Activated naive CD8-positive, alpha-beta T cell treated with anti-CD3 and anti-CD28 coated beads for 36 hours (primary cell): ENCODE measurements around the gene IZUMO4. TPM values are rescaled to one million over a fixed set of nuclear protein-coding genes. Genes with fewer than 3 reads are reported as not detected.

Experiments used
- DNase-seq: peaks from one replicate; pipeline ENCODE4 v3.0.0; 2021
- H3K27ac Mint-ChIP-seq: one replicate; pipeline ENCODE4 v1.8.0; 2022; ENCODE audit warnings: mild to moderate bottlenecking, moderate library complexity, mixed read lengths
- H3K27me3 Mint-ChIP-seq: one replicate; pipeline ENCODE4 v1.8.0; 2022; ENCODE audit warnings: mild to moderate bottlenecking, mixed read lengths
- H3K36me3 Mint-ChIP-seq: one replicate; pipeline ENCODE4 v1.8.0; 2021; ENCODE audit warnings: mild to moderate bottlenecking, mixed read lengths
- H3K4me1 Mint-ChIP-seq: one replicate; pipeline ENCODE4 v1.8.0; 2021; ENCODE audit warnings: mixed read lengths
- H3K4me3 Mint-ChIP-seq: one replicate; pipeline ENCODE4 v1.8.0; 2022; ENCODE audit warnings: mild to moderate bottlenecking, moderate library complexity, mixed read lengths
- H3K9me3 Mint-ChIP-seq: one replicate; pipeline ENCODE4 v1.8.0; 2022; ENCODE audit warnings: mixed read lengths
- total RNA-seq, 2 experiments: library from RNA; stranded (reverse); gene quantifications; one replicate each; pipeline ENCODE4 v1.2.3, GENCODE V29; 2021

The IZUMO4 gene
- total RNA-seq, 2 experiments from 2014 or later: 12.4 to 12.6 TPM

GRCh38 chr19:2103045-2103707 is 6.5 kb downstream of the IZUMO4 start:
- peaks cover 11% of the 10 kb centered on the region for H3K9me3 Mint-ChIP-seq
- no peaks in the 10 kb centered on the region for H3K4me1 Mint-ChIP-seq
- no peak overlapping the region for H3K27ac Mint-ChIP-seq
- peaks cover 42% of the 10 kb centered on the region for H3K36me3 Mint-ChIP-seq
- DNase-seq: no peak
- no peaks in the 10 kb centered on the region for H3K27me3 Mint-ChIP-seq
- H3K4me3 Mint-ChIP-seq: no peak overlapping the region

GRCh38 chr19:2108251-2109016 is 11.7 kb downstream of the IZUMO4 start:
- H3K27me3 Mint-ChIP-seq: no peaks in the 10 kb centered on the region

GRCh38 chr19:2109046-2109864 is 12.5 kb downstream of the IZUMO4 start:
- DNase-seq: no peak
- H3K4me3 Mint-ChIP-seq: no peak overlapping the region
- peak overlapping the region; percentile 8 for H3K27ac Mint-ChIP-seq
- H3K9me3 Mint-ChIP-seq: peaks cover 6% of the 10 kb centered on the region
- peaks cover 3% of the 10 kb centered on the region for H3K4me1 Mint-ChIP-seq
- no peaks in the 10 kb centered on the region for H3K27me3 Mint-ChIP-seq
- H3K36me3 Mint-ChIP-seq: peaks cover 36% of the 10 kb centered on the region

More at GRCh38 chr19:2108251-2109016, 11.7 kb downstream of the IZUMO4 start:
- DNase-seq: no peak
- Mint-ChIP-seq H3K4me3 (no peak overlapping the region), H3K36me3 (peaks cover 39% of the 10 kb centered on the region), H3K27ac (peak overlapping the region; percentile 39), H3K9me3 (peaks cover 11% of the 10 kb centered on the region), H3K4me1 (peaks cover 3% of the 10 kb centered on the region)

- no peaks in the 10 kb centered on the region for H3K27me3 Mint-ChIP-seq
- H3K9me3 Mint-ChIP-seq: no peaks in the 10 kb centered on the region
- H3K4me1 Mint-ChIP-seq: peaks cover 3% of the 10 kb centered on the region
- H3K4me3 Mint-ChIP-seq: no peak overlapping the region
- peaks cover 27% of the 10 kb centered on the region for H3K36me3 Mint-ChIP-seq
- DNase-seq: no peak
- no peak overlapping the region for H3K27ac Mint-ChIP-seq
Measured at GRCh38 chr19:2110822-2111221, 14.1 kb downstream of the IZUMO4 start.

GRCh38 chr19:2111425-2111824 is 14.7 kb downstream of the IZUMO4 start:
- Mint-ChIP-seq H3K27me3 (no peaks in the 10 kb centered on the region), H3K27ac (no peak overlapping the region), H3K36me3 (peaks cover 21% of the 10 kb centered on the region), H3K4me3 (no peak overlapping the region), H3K4me1 (peaks cover 3% of the 10 kb centered on the region), H3K9me3 (no peaks in the 10 kb centered on the region)
- DNase-seq: no peak

GRCh38 chr19:2111886-2112285 is 15.2 kb downstream of the IZUMO4 start:
- H3K9me3 Mint-ChIP-seq: no peaks in the 10 kb centered on the region

GRCh38 chr19:2112516-2113320 is 16.0 kb downstream of the IZUMO4 start:
- H3K9me3 Mint-ChIP-seq: no peaks in the 10 kb centered on the region
- no peak overlapping the region for H3K4me3 Mint-ChIP-seq
- peaks cover 14% of the 10 kb centered on the region for H3K36me3 Mint-ChIP-seq
- H3K27me3 Mint-ChIP-seq: no peaks in the 10 kb centered on the region
- DNase-seq: no peak
- peak overlapping the region; percentile 17 for H3K27ac Mint-ChIP-seq
- H3K4me1 Mint-ChIP-seq: peaks cover 3% of the 10 kb centered on the region

More at GRCh38 chr19:2111886-2112285, 15.2 kb downstream of the IZUMO4 start:
- no peak for DNase-seq
- no peaks in the 10 kb centered on the region for H3K27me3 Mint-ChIP-seq
- peaks cover 17% of the 10 kb centered on the region for H3K36me3 Mint-ChIP-seq
- H3K27ac Mint-ChIP-seq: no peak overlapping the region
- H3K4me3 Mint-ChIP-seq: no peak overlapping the region
- H3K4me1 Mint-ChIP-seq: peaks cover 3% of the 10 kb centered on the region

- H3K27me3 Mint-ChIP-seq: no peaks in the 10 kb centered on the region
- no peak overlapping the region for H3K4me3 Mint-ChIP-seq
- peaks cover 3% of the 10 kb centered on the region for H3K4me1 Mint-ChIP-seq
- H3K27ac Mint-ChIP-seq: no peak overlapping the region
- no peak for DNase-seq
- no peaks in the 10 kb centered on the region for H3K9me3 Mint-ChIP-seq
- peaks cover 9% of the 10 kb centered on the region for H3K36me3 Mint-ChIP-seq
Measured at GRCh38 chr19:2113439-2114211, 16.9 kb downstream of the IZUMO4 start.

GRCh38 chr19:2114218-2114617 is 17.5 kb downstream of the IZUMO4 start:
- H3K27ac Mint-ChIP-seq: no peak overlapping the region
- peaks cover 11% of the 10 kb centered on the region for H3K36me3 Mint-ChIP-seq
- no peak for DNase-seq
- no peak overlapping the region for H3K4me3 Mint-ChIP-seq
- peaks cover 3% of the 10 kb centered on the region for H3K4me1 Mint-ChIP-seq
- no peaks in the 10 kb centered on the region for H3K27me3 Mint-ChIP-seq
- H3K9me3 Mint-ChIP-seq: no peaks in the 10 kb centered on the region

GRCh38 chr19:2114821-2115220 is 18.1 kb downstream of the IZUMO4 start:
- Mint-ChIP-seq H3K36me3 (peaks cover 13% of the 10 kb centered on the region), H3K9me3 (no peaks in the 10 kb centered on the region), H3K27me3 (no peaks in the 10 kb centered on the region), H3K27ac (no peak overlapping the region), H3K4me3 (no peak overlapping the region), H3K4me1 (peaks cover 3% of the 10 kb centered on the region)
- no peak for DNase-seq

- Mint-ChIP-seq H3K4me3 (no peak overlapping the region), H3K36me3 (peaks cover 13% of the 10 kb centered on the region), H3K9me3 (no peaks in the 10 kb centered on the region), H3K27ac (no peak overlapping the region), H3K27me3 (no peaks in the 10 kb centered on the region), H3K4me1 (peaks cover 3% of the 10 kb centered on the region)
- DNase-seq: no peak
Measured at GRCh38 chr19:2115324-2115723, 18.6 kb downstream of the IZUMO4 start.

- Mint-ChIP-seq H3K27me3 (no peaks in the 10 kb centered on the region), H3K27ac (no peak overlapping the region), H3K9me3 (no peaks in the 10 kb centered on the region), H3K4me1 (peaks cover 3% of the 10 kb centered on the region), H3K36me3 (peaks cover 13% of the 10 kb centered on the region), H3K4me3 (no peak overlapping the region)
- no peak for DNase-seq
Measured at GRCh38 chr19:2115911-2116426, 19.3 kb downstream of the IZUMO4 start.

GRCh38 chr19:2116507-2116906 is 19.8 kb downstream of the IZUMO4 start:
- no peak for DNase-seq
- H3K4me3 Mint-ChIP-seq: no peak overlapping the region
- H3K36me3 Mint-ChIP-seq: peaks cover 13% of the 10 kb centered on the region
- H3K9me3 Mint-ChIP-seq: no peaks in the 10 kb centered on the region
- no peak overlapping the region for H3K27ac Mint-ChIP-seq
- no peaks in the 10 kb centered on the region for H3K27me3 Mint-ChIP-seq
- peaks cover 3% of the 10 kb centered on the region for H3K4me1 Mint-ChIP-seq
